Prostate gland (tissue), 2 donors: Measurements from ENCODE around the gene EIF3B.

ENCODE experiments used
- POLR2A ChIP-seq: fragments of 450-650 bp; IDR thresholded peaks from one replicate; pipeline ENCODE4 v1.6.1; 2016; ENCODE audit warnings: antibody characterized with exemption, mild to moderate bottlenecking
- POLR2AphosphoS5 ChIP-seq: sonication (generic); formaldehyde crosslinking; IDR thresholded peaks from one replicate; pipeline ENCODE4 v1.6.1; 2017; ENCODE audit warnings: antibody characterized with exemption
- TF ChIP-seq, protein P1 (sequence below), 4 experiments: fragments of 200-600 bp in 2 of 4; fragments of 450-650 bp in 2 of 4; sonication (generic) in 2 of 4; IDR thresholded peaks; 1 replicate in 3 of 4; 2 replicates in 1 of 4; pipeline ENCODE4 v1.5.1; 2016 to 2019; ENCODE audit warnings: antibody characterized with exemption in 4 of 4, mild to moderate bottlenecking in 2 of 4, moderate library complexity in 2 of 4

GRCh38 chr7:2393706-2394105, 39.1 kb downstream of the EIF3B start:
- TF ChIP-seq POLR2A, result no peak
- TF ChIP-seq, protein P1, sequence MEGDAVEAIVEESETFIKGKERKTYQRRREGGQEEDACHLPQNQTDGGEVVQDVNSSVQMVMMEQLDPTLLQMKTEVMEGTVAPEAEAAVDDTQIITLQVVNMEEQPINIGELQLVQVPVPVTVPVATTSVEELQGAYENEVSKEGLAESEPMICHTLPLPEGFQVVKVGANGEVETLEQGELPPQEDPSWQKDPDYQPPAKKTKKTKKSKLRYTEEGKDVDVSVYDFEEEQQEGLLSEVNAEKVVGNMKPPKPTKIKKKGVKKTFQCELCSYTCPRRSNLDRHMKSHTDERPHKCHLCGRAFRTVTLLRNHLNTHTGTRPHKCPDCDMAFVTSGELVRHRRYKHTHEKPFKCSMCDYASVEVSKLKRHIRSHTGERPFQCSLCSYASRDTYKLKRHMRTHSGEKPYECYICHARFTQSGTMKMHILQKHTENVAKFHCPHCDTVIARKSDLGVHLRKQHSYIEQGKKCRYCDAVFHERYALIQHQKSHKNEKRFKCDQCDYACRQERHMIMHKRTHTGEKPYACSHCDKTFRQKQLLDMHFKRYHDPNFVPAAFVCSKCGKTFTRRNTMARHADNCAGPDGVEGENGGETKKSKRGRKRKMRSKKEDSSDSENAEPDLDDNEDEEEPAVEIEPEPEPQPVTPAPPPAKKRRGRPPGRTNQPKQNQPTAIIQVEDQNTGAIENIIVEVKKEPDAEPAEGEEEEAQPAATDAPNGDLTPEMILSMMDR (IDR thresholded peaks at IDR 0.05), result no peak
- TF ChIP-seq POLR2AphosphoS5, result no peak
